DMS53 (cell line): ENCODE data around the gene TTC34.

Experiments
- DNase-seq: peaks from one replicate; lab custom pipeline; 2025; lab: John Stamatoyannopoulos, UW

The TTC34 gene, protein sequence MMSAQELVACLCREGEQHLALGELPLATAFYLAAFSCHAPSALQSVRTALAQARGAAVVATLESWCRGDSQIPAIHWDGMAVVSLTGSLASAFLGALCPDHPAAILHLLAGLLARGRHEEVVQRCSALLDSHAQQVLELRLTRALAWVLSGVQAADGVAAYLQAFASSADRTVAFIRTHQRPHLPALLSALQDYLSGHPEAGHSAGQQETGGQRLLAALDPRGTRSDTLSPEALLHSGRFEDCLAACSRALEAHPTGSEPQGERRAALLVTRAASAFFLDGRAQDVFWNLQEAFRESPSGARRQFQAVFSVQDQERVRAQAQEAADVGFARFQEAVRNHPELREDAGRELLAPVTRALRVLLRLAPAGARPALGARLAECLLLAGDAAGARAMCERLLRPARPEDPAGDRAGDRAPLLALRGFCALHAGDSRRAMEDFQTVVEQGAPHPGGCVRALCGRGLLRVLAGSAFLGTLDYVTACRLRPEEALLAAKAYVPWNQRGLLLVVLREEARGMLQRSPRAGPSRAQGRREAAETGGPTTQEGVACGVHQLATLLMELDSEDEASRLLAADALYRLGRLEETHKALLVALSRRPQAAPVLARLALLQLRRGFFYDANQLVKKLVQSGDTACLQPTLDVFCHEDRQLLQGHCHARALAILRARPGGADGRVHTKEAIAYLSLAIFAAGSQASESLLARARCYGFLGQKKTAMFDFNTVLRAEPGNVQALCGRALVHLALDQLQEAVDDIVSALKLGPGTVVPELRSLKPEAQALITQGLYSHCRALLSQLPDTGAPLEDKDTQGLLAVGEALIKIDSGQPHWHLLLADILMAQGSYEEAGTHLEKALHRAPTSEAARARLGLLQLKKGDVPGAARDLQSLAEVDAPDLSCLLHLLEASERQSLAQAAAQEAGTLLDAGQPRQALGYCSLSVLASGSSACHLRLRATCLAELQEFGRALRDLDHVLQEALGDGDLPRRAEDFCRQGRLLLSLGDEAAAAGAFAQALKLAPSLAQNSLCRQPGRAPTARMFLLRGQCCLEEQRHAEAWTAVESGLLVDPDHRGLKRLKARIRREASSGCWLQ

DNA sequence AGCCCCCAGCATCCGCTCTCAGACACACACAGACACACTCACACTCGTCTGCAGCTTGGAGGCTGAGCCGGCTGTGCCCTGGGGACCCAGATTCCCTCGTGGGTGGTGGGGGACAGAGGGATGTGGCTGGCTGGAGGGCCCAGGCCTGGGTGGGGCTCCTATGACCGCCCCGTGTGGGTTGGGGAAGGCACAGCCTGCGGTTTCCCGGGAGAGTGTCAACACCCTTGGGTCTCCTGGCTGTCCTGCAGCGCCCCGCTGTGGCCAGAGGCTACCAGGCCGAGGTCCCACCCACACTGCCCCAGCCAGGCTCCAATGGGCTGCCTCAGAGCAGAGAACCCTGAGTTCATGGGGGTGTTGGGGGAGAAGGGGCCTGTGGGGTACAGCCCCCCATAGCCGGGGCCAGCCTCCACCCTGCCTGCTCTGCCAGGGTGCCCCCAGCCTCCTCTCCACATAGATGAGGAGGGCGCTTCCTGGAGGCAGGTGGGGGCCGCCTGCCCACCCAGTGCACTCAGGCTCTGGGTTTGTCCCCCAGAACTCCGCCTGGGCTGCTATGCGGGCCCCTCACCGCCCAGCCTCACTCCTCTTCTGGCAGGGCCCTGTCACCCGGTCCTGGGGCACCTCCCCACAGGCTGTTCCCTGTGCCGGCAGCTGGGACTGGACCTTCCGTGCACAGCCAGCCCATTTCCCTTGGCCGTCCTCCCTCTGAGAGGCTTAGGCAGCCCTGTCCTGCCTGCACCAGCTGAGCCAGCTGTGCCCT lies at the start of gene TTC34:
Gene TTC34, minus strand, starts transcription at position 159 of the 757 bp plus-strand sequence. CDS start 866 bp downstream, outside the sequence.
- peak; percentile 30 for DNase-seq

DNA sequence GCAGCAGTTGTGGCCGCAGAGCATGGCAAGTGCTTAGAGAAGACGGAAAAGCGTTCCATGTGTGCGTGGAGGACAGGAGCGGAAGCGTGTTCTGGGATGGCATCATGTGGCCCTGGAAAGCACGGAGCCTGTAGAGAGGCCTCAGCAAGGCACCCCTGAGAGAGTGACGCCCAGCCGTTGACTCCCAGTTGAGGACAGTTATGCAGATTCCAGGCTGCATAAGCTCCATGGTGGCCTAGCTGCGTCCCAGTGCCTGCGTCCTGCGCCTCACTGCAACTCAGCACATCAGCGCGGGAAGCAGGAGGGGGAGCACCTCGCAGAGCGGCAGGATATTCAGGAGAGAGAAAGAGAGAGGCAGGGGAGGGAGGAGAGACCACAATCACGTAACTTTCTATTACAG lies 49.0 kb upstream of the TTC34 start:
- no peak for DNase-seq

DNA sequence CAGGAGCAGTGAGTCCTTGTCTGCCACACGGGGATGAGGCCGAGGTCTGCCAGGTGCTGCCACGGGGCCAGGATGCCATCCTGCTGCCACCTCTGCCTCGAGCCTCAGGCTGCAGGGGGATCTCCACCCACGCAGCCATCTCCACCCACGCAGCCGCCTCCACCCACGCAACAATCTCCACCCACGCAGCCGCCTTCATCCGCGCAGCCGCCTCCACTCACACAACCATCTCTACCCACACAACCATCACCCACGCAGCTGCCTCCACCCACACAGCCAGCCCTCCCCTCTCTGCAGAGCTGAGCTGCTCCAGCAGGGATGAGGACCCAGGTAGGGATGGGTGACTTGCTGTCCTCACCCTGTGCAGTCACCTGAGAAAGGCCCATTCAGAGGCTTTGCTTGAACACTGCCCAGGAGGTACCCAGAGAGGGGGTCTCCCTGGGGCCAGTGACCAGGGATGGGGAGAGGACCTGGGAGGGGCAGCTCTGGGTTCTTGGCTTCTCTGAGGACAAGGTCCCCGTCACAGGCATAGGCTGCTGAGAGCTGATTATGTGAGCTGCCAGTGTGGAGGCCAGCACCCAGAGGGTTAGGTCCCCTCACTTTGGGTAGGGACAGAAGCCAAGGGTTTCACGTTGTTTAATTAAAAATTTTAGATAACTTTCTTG lies 46.6 kb upstream of the TTC34 start:
- no peak for DNase-seq

DNA sequence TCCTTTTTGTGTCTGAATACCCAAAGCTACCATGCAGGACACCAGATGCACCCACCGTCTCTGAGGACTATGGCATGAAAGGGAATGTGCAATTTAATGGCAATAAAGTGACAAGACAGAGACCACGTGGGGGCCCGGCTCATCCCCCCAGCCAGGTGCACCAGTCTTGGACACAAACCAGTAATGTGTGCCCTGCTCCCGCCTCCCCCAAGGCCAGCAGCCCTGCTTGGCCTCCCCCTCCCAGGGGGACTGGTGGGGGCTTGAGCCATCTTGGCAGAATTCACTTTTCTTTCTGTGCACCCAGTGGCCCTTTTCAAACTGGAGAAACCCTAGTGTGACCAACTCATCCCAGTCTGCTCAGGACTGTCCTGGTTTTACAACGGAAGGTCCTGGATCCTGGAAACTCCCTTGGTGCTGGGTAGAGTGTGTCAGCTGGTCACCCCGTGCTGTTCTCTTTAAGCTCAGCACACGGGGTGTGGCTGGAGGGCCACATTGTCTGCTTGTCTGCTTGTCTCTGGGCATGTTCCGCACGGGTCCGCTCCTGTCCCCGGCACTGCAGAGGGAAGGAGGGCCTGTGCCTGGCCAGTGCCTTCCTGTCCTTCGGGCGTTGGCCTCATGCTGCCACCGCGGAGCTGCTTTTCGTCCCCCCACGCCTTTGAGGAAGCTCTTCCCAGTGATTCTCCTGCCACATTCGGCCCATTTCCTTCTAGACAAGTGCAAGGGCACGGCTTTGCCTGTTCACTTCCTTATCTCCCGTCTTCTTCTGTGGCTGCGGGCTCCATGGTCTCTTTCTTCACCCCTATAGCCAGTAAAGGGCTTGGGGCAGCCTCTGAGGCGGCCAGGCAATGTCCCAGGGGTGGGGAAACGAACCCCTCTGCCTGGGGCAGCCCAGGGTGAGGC lies 45.8 kb upstream of the TTC34 start:
- no peak for DNase-seq

DNA sequence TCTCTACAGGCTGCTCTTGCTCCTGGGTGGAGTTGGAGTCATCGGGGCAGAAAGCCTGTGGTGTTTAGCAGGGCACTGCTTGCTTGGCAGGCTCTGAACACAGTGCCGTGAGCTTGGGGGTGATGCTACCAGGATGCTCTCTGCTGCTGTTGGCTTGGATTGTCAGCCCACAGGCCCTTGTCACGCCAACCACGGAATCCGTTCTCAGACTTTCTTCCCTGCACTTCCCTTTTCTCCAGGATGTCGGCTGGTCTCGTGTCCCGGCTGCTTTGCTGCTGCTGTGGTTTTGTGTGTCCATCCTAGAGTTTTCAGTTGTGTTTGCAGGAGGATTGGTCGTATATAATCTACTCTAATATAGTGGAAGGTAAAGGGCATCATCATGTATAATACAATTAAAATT lies 44.4 kb upstream of the TTC34 start:
- DNase-seq, result no peak

DNA sequence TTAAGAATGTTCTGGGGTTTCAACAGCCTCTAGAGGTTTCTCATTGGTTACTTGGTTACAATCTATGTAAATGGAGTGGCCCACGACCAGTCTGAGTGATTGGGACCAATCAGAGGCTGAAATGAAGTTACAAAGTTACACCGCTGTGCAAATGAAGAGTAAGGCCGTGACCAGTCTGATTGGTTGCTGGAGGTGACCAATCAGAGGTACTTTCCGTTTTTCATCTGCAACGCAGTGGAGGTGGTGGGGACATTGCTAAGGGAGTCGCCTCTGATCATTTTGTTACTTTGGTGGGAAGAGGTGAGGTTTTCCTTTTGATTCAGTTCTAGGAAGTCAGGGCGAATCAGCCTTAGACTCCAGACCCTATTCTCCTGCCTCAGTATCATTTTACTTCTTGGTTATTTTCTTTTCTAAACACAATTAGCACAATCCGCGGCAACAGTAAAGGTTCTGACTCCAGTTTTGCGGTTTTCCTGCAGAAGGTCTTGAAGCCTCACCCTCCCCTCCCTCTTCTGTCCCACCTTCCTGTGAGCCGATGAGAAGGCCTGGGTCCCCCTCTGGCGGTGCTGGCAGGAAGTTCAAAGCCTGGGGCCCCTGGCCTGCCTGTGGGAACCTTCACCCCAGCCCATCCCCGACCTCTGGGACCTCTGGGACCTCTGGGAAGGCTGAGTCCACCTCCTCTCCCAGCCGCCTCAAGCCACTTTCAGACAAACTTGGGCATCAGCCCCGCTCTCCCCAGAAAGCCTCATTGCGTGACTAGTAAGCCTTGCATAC lies 38.7 kb upstream of the TTC34 start:
- no peak for DNase-seq

DNA sequence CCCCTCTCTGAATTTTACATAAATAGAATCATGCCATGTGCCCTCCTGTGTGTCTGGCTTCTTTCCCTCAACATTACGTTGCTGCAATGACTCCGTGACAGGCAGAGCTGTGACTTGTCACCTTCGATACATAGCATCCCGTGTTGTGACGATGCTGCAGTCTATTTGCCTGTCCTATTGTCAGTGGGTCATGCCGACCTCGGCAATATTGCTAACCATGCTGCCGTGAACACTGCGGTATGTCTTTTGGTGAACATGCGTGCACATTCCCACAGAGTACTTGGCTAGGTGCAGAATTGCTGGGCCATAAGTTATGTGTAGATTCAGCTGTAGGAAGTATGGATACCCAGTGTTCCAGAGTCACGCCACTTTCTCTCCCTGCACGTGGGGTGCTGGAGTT lies 36.3 kb upstream of the TTC34 start:
- DNase-seq, result no peak

DNA sequence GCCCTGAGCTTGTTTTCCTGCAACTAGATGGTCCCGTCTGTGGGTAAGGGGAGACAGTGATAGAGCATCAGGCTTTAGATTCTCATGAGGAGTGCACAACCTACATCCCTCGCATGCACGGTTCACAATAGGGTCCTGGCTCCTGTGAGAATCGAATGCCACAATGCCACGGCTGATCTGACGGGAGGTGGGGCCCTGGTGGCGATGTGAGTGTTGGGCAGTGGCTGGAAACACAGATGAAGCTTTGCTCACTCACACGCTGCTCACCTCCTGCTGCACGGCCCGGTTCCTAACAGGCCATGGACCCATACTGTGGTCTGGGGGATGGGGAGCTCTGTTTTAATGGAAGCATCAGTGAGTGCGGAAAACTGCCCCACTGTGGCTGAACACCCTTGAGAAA lies 35.8 kb upstream of the TTC34 start:
- DNase-seq, result no peak

DNA sequence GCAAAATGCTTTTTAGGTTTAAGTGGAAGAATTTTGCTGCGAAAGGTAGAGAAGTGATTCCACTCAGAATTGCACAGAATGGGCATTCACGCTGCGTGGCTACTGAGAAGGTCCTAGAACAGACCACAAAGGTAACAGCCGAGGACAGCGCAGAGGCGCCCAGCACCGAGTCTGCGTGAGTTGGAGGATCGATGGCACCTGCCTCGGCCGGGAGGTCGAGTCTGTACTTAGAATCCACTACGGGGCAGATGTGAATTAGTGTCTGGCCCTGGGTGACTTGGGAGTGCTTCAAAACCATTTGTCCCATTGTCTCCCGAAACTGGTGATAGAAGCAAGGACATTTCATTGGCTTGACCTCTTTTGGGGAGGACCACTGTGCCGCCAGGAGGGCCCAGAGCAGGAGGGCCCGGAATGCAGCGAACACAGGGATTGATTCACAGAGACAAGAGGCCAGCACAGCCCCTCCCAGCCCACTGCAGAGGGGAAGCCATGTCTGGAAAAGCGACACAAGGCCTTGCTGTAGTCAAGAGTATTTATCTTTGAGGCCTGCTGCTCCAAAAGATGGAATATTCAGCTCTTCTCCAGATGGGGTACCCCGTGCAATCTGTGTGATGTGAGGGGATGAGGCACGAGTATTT lies 35.0 kb upstream of the TTC34 start:
- no peak for DNase-seq

DNA sequence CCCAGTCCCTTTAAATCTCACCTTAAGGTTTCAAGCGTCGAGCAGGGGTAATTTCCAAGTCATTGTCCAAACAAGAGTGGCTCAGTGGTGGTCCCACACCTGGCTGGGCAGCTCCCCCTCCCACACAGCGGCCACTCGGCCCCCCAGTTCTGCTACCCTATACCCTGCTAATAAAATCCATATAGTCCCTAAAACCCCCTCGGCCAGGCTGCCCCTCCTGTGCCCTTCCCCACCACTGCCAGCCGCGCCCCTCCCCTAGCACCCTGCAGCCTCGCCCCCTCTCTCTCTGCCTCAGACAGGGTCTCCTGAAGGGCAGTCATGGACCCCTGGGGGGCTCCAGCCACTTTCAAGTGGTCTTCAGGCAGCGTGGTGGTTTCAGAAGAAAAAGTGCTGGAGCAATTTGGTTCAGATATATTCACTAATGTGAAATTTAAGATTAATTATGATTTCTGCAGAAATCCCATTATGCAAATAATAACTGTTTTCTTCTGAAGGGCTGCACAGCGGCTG lies 34.2 kb upstream of the TTC34 start:
- no peak for DNase-seq

DNA sequence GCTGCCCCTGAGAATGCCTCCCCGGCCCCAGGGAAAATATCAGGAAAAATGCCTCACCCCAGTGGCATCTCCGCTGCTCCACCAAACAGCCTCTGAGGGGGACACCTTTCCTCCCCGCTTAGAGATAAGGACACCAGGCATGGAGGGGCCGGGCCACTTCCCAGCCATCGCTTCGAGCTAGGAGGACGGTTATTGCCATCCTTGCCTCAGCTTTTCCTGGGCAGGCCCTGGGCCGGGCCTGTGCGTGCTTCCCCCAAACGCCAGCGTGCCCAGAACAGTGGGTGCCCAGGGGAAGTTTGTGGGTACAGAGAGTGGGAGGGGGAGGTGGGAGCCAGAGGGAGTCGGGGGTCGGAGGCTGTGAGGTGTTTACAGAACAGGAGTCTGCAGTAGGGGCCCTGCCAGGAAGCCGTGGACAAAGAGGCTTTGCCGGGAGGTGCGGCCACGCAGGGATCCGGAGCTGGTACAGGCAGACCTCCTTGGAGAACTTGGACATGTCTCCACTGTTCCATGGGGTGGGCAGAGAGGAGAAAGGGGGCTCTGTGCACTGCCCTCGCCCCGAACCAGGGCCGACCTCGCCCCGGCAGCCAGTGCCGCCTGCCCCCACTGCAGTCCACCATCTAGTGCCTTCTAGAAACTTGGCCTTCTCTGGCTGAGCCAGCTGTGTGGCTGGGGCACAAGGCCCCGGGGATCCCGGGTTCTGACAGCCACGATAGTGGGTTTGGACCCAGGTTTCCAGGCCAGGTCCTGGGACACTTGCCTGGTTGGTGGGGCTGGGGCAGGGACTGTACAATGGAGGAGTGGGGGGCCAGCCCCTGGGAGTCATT lies 33.5 kb upstream of the TTC34 start:
- DNase-seq, result no peak

DNA sequence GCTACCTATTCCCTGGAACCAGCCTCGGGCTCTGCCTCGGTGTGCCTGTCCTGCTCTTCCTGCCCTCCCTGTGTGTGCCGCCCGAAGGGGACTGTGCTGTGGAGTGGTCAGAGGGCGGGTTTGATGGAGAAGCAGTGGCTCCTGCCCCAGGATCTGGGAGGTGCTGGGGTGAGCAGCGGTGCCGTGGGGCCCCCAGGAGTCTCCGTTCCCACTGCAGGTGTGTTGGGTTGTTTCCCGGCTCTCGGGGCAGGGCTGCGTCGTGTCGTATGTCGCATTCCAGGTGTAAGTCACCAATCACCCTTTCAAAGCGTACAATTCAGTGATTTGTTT lies 32.6 kb upstream of the TTC34 start:
- DNase-seq, result no peak

DNA sequence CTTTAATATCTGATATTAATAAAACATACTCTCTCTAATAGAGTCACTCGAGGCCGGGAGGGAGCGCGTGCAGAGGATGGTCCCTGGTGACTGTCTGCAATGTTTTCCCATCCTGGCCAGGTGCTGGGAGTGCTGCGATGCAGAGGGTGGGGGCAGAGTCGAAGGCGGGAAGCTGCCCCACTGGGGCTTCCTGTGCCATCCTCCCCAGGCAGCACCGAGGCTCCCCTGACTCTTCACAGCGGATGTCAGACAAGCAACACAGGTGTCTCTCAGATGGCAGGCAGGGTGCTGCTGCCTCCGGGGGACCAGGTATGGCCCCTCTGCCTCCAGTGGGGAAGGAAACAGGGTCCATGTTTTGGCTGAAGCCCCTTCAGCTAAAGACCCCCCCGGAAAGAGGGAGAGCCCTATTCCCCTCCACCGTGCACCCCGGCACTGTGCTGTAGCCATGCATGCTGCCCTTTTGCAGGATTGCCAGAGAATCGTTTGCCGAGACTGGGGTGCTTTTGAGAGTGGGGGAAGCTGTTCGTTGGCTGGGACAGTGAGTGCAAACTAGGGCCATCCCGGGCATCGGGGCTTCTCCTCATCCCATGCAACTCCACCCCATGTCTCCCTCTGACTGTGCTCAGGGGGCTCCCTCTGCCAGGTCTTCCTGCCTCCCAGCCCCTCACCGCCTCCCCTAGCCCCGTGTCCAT lies 32.1 kb upstream of the TTC34 start:
- DNase-seq, result no peak

DNA sequence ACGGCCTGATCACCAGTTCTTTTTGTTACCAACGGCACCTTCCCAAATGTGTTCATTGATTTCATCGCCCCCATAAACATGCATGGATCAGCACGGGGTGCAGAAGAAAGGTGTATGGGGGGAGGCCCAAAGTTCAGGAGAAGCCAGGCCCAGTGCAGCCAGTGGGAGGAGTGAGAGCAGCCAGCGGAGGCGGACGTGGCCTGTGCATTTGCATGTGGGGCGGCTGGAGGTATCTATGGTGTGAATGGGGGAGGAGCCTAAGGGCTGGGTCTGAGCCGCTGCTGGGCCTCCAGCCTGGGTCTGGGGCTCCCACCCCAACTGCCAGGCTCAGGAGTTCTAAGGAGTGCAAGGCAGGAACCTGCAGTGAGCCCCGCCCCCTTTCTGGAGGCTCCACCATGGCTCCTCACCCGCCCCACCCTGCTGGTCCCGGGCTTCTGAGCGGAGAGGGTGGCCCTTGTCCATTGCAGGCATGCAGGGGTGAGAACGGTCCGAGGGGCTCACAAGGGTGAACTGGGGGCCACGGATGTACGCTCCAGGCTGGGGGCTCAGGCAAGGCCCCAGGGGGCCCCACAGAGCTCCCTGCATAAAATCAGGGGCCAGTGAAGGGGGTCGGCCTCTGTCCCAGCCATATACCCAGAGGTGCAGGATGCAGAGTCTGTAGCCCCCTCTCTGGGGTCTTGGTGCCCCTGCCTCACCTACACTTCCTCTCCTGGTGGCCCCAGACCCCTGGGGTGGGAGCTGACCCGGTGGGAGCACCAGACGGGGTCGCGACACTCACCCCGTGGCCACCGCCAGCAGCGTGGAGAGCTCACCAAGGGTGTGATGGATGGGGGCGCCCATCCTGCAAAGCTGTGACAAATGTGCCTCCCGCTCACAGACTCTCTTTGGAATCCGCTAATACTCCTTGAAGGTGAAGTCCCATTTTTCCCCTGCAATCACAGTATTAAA lies 31.3 kb upstream of the TTC34 start:
- no peak for DNase-seq

DNA sequence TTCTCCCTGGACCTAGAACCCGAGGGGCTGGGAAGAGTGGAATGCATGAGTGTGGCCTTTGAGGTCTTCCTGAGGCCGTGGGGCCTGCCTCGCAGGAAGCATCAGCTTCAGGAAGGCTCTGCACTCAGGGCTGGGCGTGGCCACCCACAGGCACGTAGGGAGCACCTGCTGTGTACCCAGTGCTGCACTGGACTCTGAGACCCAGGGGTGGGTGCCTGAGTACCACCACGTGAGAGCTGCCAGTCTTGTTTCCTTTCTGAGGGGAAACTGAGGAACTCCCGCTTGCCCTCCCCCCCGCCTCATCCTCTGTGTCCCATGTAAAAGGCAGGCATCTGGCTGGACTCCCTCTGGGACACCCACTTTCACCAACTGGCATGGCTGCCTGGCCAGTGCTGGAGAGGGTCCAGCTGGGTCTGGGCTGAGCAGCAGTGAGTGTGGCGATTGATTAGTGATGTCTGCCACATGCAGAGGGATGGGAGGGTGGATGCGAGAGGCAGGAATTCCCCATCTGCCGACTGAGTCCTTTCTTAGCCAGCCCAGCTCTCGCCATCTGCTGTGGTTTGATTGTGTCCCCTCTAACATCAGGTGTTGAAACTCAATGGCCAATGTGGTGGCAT lies 30.2 kb upstream of the TTC34 start:
- no peak for DNase-seq
